HepG2 (cell line): ENCODE results near the gene PRKAB1. TPM values are rescaled to one million over a fixed set of nuclear protein-coding genes. Genes with fewer than 3 reads are reported as not detected.

Source experiments
- ATAC-seq: fragments of 200-7000 bp; cut with Tn5 transposase; 3 replicates; pipeline ENCODE4 v1.9.1; 2020; ENCODE audit warnings: mild to moderate bottlenecking, moderate library complexity
- BruUV-seq: library from RNA; stranded (reverse); fragments of 400-500 nt; replicated peaks from 2 replicates; lab custom pipeline; 2021; lab: Mats Ljungman, UMichigan
- CTCF ChIA-PET: fragments of 300-600 bp; formaldehyde crosslinking; extraction: SDS; loops from one replicate; lab custom pipeline; 2021; ENCODE audit warnings: low total read pairs, inconsistent platforms, low intra/inter-chr PET ratio; lab: Yijun Ruan, JAX
- POLR2A ChIA-PET: fragments of 350-600 bp; sonication (Branson Sonifier 250); formaldehyde crosslinking; loops from one replicate; lab custom pipeline; 2020; ENCODE audit warnings: antibody characterized with exemption, inconsistent platforms; lab: Yijun Ruan, JAX
- DNase-seq: peaks from one replicate; pipeline ENCODE4 v3.0.0-alpha.2; 2015; ENCODE audit warnings: low spot score
- FAIRE-seq: peaks from 3 replicates; lab custom pipeline; 2011; peaks lifted over from hg19 to GRCh38; lab: Jason Lieb, UNC
- H2AFZ ChIP-seq: one replicate; pipeline ENCODE4 v1.6.1; 2011; ENCODE audit warnings: low read length, inconsistent platforms
- H3K27ac ChIP-seq: fragments of 300-600 bp; 3 replicates; pipeline ENCODE4 v1.8.0; 2011; ENCODE audit warnings: mixed run types, mild to moderate bottlenecking, mixed read lengths, low read length, inconsistent platforms; ENCODE audit not compliant: insufficient read depth; ENCODE audit errors: extremely low read length
- H3K27me3 ChIP-seq, 2 experiments: fragments of 200-600 bp in 1 of 2; 2 replicates in 1 of 2; 3 replicates in 1 of 2; pipeline versions ENCODE4 v1.6.0 to v1.8.0; 2011; ENCODE audit warnings: low read length in 2 of 2, mild to moderate bottlenecking in 2 of 2, moderate library complexity in 2 of 2, inconsistent platforms in 1 of 2; ENCODE audit not compliant: insufficient read depth in 2 of 2, control insufficient read depth in 1 of 2
- H3K36me3 ChIP-seq, 2 experiments: fragments of 200-600 bp in 1 of 2; replicated peaks in 1 of 2; 2 replicates in 1 of 2; 3 replicates in 1 of 2; pipeline versions ENCODE4 v1.5.1 to v1.8.0; 2011; ENCODE audit warnings: low read length in 2 of 2, inconsistent platforms in 1 of 2; ENCODE audit not compliant: insufficient read depth in 2 of 2, control insufficient read depth in 1 of 2
- H3K4me1 ChIP-seq: 2 replicates; pipeline ENCODE4 v1.5.1; 2012; ENCODE audit warnings: low read length, inconsistent platforms; ENCODE audit not compliant: insufficient read depth
- H3K4me2 ChIP-seq: 2 replicates; pipeline ENCODE4 v1.6.0; 2011; ENCODE audit warnings: low read depth, low read length, inconsistent platforms
- H3K4me3 ChIP-seq, 3 experiments: fragments of 200-600 bp in 1 of 3; sonication (generic), shearing (Covaris generic) in 1 of 3; replicated peaks in 1 of 3; 2 replicates each; pipeline ENCODE4 v1.5.1; 2011 to 2016; ENCODE audit warnings: low read length in 3 of 3, inconsistent platforms in 2 of 3, low read depth in 2 of 3, mild to moderate bottlenecking in 2 of 3, control low read depth in 1 of 3, mixed read lengths in 1 of 3; ENCODE audit not compliant: insufficient read depth in 1 of 3
- H3K79me2 ChIP-seq: one replicate; pipeline ENCODE4 v1.6.1; 2011; ENCODE audit warnings: low read length, inconsistent platforms; ENCODE audit not compliant: insufficient read depth
- H3K9ac ChIP-seq: 2 replicates; pipeline ENCODE4 v1.6.0; 2011; ENCODE audit warnings: mild to moderate bottlenecking, low read depth, low read length, inconsistent platforms; ENCODE audit not compliant: insufficient read depth
- H3K9me3 ChIP-seq: 2 replicates; pipeline ENCODE4 v1.5.1; 2012; ENCODE audit warnings: mild to moderate bottlenecking, low read length
- H4K20me1 ChIP-seq: 2 replicates; pipeline ENCODE4 v1.6.0; 2011; ENCODE audit warnings: inconsistent platforms, mild to moderate bottlenecking, low read length, moderate library complexity; ENCODE audit not compliant: insufficient read depth
- DNMT1 ChIP-seq: sonication (generic); formaldehyde crosslinking; IDR thresholded peaks from 2 replicates; pipeline ENCODE4 v1.5.1; 2020; ENCODE audit warnings: mild to moderate bottlenecking, missing genetic modification reagents
- HNRNPH1 ChIP-seq: fragments of 200-400 bp; formaldehyde crosslinking; optimal IDR thresholded peaks from 2 replicates; pipeline ENCODE3; 2017; ENCODE audit warnings: mild to moderate bottlenecking, low read depth, low read length
- PAX8 ChIP-seq: sonication (generic); formaldehyde crosslinking; IDR thresholded peaks from 2 replicates; pipeline ENCODE4 v1.8.0; 2022; ENCODE audit warnings: mild to moderate bottlenecking, missing genetic modification reagents, borderline replicate concordance
- ZNF138 ChIP-seq: sonication (generic); formaldehyde crosslinking; IDR thresholded peaks from 2 replicates; pipeline ENCODE4 v1.5.0; 2020; ENCODE audit warnings: mild to moderate bottlenecking, low read depth, missing genetic modification reagents
- ZNF33A ChIP-seq: sonication (generic); formaldehyde crosslinking; IDR thresholded peaks from 2 replicates; pipeline ENCODE4 v1.5.1; 2020; ENCODE audit warnings: missing genetic modification reagents, mild to moderate bottlenecking, moderate library complexity, borderline replicate concordance
- ZNF367 ChIP-seq: sonication (generic); formaldehyde crosslinking; IDR thresholded peaks from 2 replicates; pipeline ENCODE4 v1.4.0; 2020; ENCODE audit warnings: missing genetic modification reagents, borderline replicate concordance
- ZNF749 ChIP-seq: sonication (generic); formaldehyde crosslinking; IDR thresholded peaks from 2 replicates; pipeline ENCODE4 v1.8.0; 2022; ENCODE audit warnings: mild to moderate bottlenecking, missing genetic modification reagents, moderate library complexity, borderline replicate concordance
- WGBS: methylation state at CpG from one replicate; pipeline ENCODE4 v1.1.6; 2017; ENCODE audit warnings: low lambda C conversion rate; 5-methylcytosine and 5-hydroxymethylcytosine counted together
- in situ Hi-C: cut with HindIII; loops from 2 replicates; pipeline ENCODE4 v1.10.0; 2017; ENCODE audit warnings: low pct_unique_long_range_greater_than_20kb; ENCODE audit not compliant: extremely low pct_ligation_motif_present
- intact Hi-C: fragments of 100-400 bp; cut with micrococcal nuclease; formaldehyde crosslinking; loops from one replicate; pipeline ENCODE4 v1.10.0; 2022; ENCODE audit not compliant: unreplicated experiment
- polyA plus RNA-seq, 8 experiments: library from polyadenylated mRNA; depleted of rRNA in 3 of 8; stranded (reverse) in 7 of 8; unstranded in 1 of 8; fragments of >200 nt; fragmentation: Illumina TruSeq in 4 of 8; extraction: Trizol in 4 of 8; gene quantifications; 2 replicates each; pipeline versions ENCODE4 v1.2.1 to v1.2.3, GENCODE V29; 2011 to 2016; ENCODE audit warnings: low read depth in 4 of 8, missing spikeins in 1 of 8, mixed read lengths in 1 of 8; ENCODE audit not compliant: insufficient read depth in 1 of 8
- total RNA-seq, 5 experiments: library from RNA; depleted of rRNA; stranded (reverse); fragments of >200 nt; fragmentation: Illumina TruSeq; extraction: Trizol; gene quantifications; 2 replicates each; pipeline ENCODE4 v1.2.3, GENCODE V29; 2016; ENCODE audit warnings: low read depth in 1 of 5
- TF ChIP-seq, protein P1 (sequence below): sonication (generic); formaldehyde crosslinking; IDR thresholded peaks from 2 replicates; pipeline ENCODE4 v1.9.0; 2021; ENCODE audit warnings: missing genetic modification reagents, mild to moderate bottlenecking, borderline replicate concordance

The PRKAB1 gene
- total and polyA plus RNA-seq, 2 of the 13 experiments (the other 11 are each of a cell fraction or from before 2014, with no cell fraction given) = 28.4 to 35.5 TPM

DNA sequence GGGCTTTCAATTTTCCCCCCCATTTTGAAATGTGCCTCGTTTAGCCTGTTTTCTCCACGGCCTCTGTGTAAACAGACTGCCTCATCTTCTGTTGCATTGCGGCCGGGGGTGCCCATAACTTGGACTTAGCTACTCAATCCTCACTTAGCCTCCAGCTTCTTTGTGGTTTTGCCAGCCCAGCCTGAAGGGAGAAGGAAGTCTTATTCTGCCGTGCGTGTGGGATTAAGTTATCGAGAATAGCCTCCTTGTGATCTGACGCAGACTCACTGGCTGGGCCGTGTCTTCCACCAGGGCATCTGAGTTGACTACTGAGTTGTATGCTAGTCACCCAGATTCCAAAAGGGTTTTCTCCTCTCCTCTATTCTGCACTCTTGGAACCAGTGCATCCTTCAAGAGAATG, 8.1 kb downstream of the PRKAB1 start:
- TF ChIP-seq ZNF138 (CRISPR knock-in tag) = no peak
- TF ChIP-seq ZNF367 = no peak
- TF ChIP-seq ZNF33A (CRISPR knock-in tag) = no peak
- TF ChIP-seq ZNF749 (CRISPR knock-in tag) = no peak
- TF ChIP-seq, protein P1, sequence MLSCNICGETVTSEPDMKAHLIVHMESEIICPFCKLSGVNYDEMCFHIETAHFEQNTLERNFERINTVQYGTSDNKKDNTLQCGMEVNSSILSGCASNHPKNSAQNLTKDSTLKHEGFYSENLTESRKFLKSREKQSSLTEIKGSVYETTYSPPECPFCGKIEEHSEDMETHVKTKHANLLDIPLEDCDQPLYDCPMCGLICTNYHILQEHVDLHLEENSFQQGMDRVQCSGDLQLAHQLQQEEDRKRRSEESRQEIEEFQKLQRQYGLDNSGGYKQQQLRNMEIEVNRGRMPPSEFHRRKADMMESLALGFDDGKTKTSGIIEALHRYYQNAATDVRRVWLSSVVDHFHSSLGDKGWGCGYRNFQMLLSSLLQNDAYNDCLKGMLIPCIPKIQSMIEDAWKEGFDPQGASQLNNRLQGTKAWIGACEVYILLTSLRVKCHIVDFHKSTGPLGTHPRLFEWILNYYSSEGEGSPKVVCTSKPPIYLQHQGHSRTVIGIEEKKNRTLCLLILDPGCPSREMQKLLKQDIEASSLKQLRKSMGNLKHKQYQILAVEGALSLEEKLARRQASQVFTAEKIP (CRISPR knock-in tag) = no peak
- TF ChIP-seq HNRNPH1 = no peak
- no peak for TF ChIP-seq DNMT1 (CRISPR knock-in tag)
- TF ChIP-seq PAX8 (CRISPR knock-in tag) = no peak
- FAIRE-seq (no peak), DNase-seq (no peak), ATAC-seq (no peak)
- H3K27me3 ChIP-seq = no peaks in the 10 kb centered on the region
- POLR2A ChIA-PET = no interaction called here
- 0 out of 2 replicates have a peak, but pooled peaks cover 2% of the 10 kb centered on the region for H4K20me1 ChIP-seq
- WGBS = 94% methylated on average over 9 of the region's 9 CpGs
- no peaks in the 10 kb centered on the region for H3K9me3 ChIP-seq
- no peak overlapping the region for H2AFZ ChIP-seq
- H3K9ac ChIP-seq = no peak overlapping the region
- intact Hi-C loops (no loop called here), in situ Hi-C loops (no loop called here)
- CTCF ChIA-PET = no interaction called here
- peaks cover under 1% of the 10 kb centered on the region for H3K79me2 ChIP-seq
- peaks cover 43 to 97% of the 10 kb centered on the region in 2 experiments for H3K36me3 ChIP-seq
- no peak overlapping the region for H3K4me3 ChIP-seq
- H3K4me2 ChIP-seq = no peak overlapping the region
- BruUV-seq = no TSS peak
- peaks cover 31% of the 10 kb centered on the region for H3K4me1 ChIP-seq
- no peak overlapping the region for H3K27ac ChIP-seq
